ENCODE results near the gene TMEM213. TPM values are rescaled to one million over a fixed set of nuclear protein-coding genes. Genes with fewer than 3 reads are reported as not detected.

Gene TMEM213, protein sequence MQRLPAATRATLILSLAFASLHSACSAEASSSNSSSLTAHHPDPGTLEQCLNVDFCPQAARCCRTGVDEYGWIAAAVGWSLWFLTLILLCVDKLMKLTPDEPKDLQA
- not detected in 2 replicates for total RNA-seq (ENCODE audit: low replicate concordance)

DNA sequence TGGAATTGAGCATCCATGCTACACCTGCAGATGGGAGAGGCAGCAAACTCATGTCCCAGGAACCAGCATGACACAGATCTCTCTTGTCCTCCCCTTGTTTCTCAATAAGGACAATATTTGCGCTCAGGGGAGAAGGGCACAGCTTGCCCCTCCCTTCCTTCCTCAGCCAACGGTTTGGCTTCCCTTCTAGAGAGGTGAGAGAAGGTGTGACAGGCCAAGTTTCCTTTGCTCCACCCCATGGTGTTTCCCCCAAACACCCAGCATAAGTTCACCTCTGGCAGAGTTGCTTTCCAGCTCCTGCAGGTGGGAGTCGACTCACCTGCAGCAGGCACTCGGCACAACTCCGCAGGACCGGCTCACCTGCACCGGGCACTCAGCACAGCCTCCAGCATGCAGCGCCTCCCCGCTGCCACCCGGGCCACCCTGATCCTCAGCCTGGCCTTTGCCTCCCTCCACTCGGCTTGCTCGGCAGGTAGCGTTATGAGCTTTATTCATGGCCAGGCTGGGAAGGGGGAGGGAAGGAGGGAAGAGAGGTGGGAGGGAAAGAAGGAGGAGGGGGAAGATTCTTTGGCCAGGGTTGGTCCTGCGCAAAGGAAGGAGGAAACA is at the start of gene TMEM213, which contains the start of gene ATP6V0A4:
Gene TMEM213 (plus strand): TSS at position 280 of the 606 bp plus-strand sequence. CDS start 111 bp downstream, at position 391.
Gene ATP6V0A4 (minus strand): TSS at position 482 of the 606 bp plus-strand sequence. CDS start 26,949 bp downstream, outside the sequence.
- no peaks in the 10 kb centered on the region for H3K79me2 ChIP-seq (ENCODE audit: low read depth)
- peaks cover 8% of the 10 kb centered on the region for H3K27me3 ChIP-seq
- peak within 1 kb of the TSS; percentile 55 for H3K4me3 Mint-ChIP-seq
- peak within 1 kb of the TSS; percentile 34 for H3K4me3 ChIP-seq
- TF ChIP-seq EZH2 (IDR thresholded peaks at IDR 0.05) (no peak), EZH2phosphoT487 (IDR thresholded peaks at IDR 0.05) (no peak)
- TF ChIP-seq, protein P1, sequence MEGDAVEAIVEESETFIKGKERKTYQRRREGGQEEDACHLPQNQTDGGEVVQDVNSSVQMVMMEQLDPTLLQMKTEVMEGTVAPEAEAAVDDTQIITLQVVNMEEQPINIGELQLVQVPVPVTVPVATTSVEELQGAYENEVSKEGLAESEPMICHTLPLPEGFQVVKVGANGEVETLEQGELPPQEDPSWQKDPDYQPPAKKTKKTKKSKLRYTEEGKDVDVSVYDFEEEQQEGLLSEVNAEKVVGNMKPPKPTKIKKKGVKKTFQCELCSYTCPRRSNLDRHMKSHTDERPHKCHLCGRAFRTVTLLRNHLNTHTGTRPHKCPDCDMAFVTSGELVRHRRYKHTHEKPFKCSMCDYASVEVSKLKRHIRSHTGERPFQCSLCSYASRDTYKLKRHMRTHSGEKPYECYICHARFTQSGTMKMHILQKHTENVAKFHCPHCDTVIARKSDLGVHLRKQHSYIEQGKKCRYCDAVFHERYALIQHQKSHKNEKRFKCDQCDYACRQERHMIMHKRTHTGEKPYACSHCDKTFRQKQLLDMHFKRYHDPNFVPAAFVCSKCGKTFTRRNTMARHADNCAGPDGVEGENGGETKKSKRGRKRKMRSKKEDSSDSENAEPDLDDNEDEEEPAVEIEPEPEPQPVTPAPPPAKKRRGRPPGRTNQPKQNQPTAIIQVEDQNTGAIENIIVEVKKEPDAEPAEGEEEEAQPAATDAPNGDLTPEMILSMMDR (IDR thresholded peaks at IDR 0.05) = no peak
- H3F3A ChIP-seq (ENCODE audit: low read depth) = no peaks in the 10 kb centered on the region
- peak; percentile 56 for DNase-seq (ENCODE audit: low spot score)
- H3K27ac Mint-ChIP-seq = no peak within 1 kb of the TSS
- peak within 1 kb of the TSS; percentile 71 for H3K4me2 ChIP-seq
- no peaks in the 10 kb centered on the region for H4K20me1 ChIP-seq (ENCODE audit: low read depth)
- H3K36me3 ChIP-seq = no peaks in the 10 kb centered on the region
- H3K27me3 Mint-ChIP-seq (ENCODE audit: insufficient read depth, low read depth) = peaks cover 5% of the 10 kb centered on the region
- H3K9ac ChIP-seq = no peak within 1 kb of the TSS
- H3K4me1 Mint-ChIP-seq = peaks cover 11% of the 10 kb centered on the region
- H3K36me3 Mint-ChIP-seq = no peaks in the 10 kb centered on the region
- no peaks in the 10 kb centered on the region for H3K9me3 ChIP-seq (ENCODE audit: low read depth)
- H3K4me1 ChIP-seq = no peaks in the 10 kb centered on the region
- H3K27ac ChIP-seq = no peak within 1 kb of the TSS
- no peaks in the 10 kb centered on the region for H3K9me3 Mint-ChIP-seq
- peak within 1 kb of the TSS; percentile 93 for H2AFZ ChIP-seq (replicated peaks)

DNA sequence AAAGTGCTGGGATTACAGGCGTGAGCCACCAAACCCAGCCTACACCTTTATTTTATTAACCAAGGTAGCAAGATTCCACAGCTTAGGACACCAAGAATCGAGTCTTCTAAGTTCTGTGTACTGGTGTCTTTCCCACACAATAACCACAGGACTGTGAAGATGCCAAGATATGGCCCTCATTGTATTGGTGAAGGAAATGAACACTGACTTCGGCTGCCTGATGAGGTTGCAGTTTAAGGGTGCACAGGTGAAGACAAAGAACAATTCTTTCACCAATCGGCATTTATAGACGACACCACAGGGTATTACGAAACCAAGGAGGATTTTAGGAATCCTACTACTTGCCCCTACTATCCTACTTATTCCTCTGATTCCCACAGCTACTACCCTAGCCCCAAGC is 49.1 kb upstream of the TMEM213 start:
- Histone ChIP-seq H3K4me1 (peaks cover 10% of the 10 kb centered on the region), H2AFZ (replicated peaks) (no peak overlapping the region), H3K27ac (no peak overlapping the region), H3K36me3 (no peaks in the 10 kb centered on the region), H3K9ac (no peak overlapping the region), H3K79me2 (ENCODE audit: low read depth) (no peaks in the 10 kb centered on the region), H4K20me1 (ENCODE audit: low read depth) (no peaks in the 10 kb centered on the region), H3K4me2 (no peak overlapping the region), H3K27me3 (no peaks in the 10 kb centered on the region), H3K9me3 (ENCODE audit: low read depth) (no peaks in the 10 kb centered on the region), H3K4me3 (no peak overlapping the region), H3F3A (ENCODE audit: low read depth) (peaks cover 7% of the 10 kb centered on the region)
- H3K4me3 Mint-ChIP-seq = no peak overlapping the region
- no peaks in the 10 kb centered on the region for H3K36me3 Mint-ChIP-seq
- H3K27ac Mint-ChIP-seq = no peak overlapping the region
- H3K27me3 Mint-ChIP-seq (ENCODE audit: insufficient read depth, low read depth) = peaks cover 19% of the 10 kb centered on the region
- H3K4me1 Mint-ChIP-seq = peaks cover 29% of the 10 kb centered on the region
- DNase-seq (ENCODE audit: low spot score) = no peak
- peaks cover 4% of the 10 kb centered on the region for H3K9me3 Mint-ChIP-seq
- TF ChIP-seq, protein P1 (IDR thresholded peaks at IDR 0.05) = no peak
- no peak for TF ChIP-seq EZH2 (IDR thresholded peaks at IDR 0.05)
- no peak for TF ChIP-seq EZH2phosphoT487 (IDR thresholded peaks at IDR 0.05)

DNA sequence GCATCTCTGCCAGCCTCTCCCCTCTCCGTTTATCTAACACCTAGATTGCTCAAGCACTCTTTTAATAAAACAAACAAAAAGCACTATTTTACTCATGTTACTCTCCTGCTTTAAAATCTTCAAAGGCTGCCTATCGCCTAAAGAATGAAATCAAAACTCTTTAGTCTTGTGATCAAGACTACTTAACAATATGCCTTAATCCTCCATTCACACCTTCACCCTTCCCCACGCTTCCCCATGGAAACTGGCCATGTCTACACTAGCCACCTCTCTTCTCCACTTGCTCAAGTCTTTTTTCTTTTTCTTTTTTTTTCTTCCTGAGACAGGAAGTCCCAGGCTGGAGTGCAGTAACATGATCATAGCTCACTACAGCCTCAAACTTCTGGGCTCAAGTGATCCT is 47.8 kb upstream of the TMEM213 start:
- Mint-ChIP-seq H3K4me3 (no peak overlapping the region), H3K4me1 (peaks cover 32% of the 10 kb centered on the region), H3K9me3 (peaks cover 4% of the 10 kb centered on the region), H3K27me3 (ENCODE audit: insufficient read depth, low read depth) (peaks cover 16% of the 10 kb centered on the region), H3K27ac (no peak overlapping the region), H3K36me3 (no peaks in the 10 kb centered on the region)
- Histone ChIP-seq H3F3A (ENCODE audit: low read depth) (peaks cover 7% of the 10 kb centered on the region), H3K79me2 (ENCODE audit: low read depth) (no peaks in the 10 kb centered on the region), H3K4me1 (peaks cover 13% of the 10 kb centered on the region), H3K27me3 (no peaks in the 10 kb centered on the region), H3K36me3 (no peaks in the 10 kb centered on the region), H4K20me1 (ENCODE audit: low read depth) (no peaks in the 10 kb centered on the region), H3K27ac (no peak overlapping the region), H3K4me3 (no peak overlapping the region), H2AFZ (replicated peaks) (peak overlapping the region; percentile 37), H3K4me2 (no peak overlapping the region), H3K9ac (no peak overlapping the region), H3K9me3 (ENCODE audit: low read depth) (no peaks in the 10 kb centered on the region)
- DNase-seq (ENCODE audit: low spot score) = no peak
- TF ChIP-seq EZH2 (IDR thresholded peaks at IDR 0.05) (no peak), EZH2phosphoT487 (IDR thresholded peaks at IDR 0.05) (no peak)

DNA sequence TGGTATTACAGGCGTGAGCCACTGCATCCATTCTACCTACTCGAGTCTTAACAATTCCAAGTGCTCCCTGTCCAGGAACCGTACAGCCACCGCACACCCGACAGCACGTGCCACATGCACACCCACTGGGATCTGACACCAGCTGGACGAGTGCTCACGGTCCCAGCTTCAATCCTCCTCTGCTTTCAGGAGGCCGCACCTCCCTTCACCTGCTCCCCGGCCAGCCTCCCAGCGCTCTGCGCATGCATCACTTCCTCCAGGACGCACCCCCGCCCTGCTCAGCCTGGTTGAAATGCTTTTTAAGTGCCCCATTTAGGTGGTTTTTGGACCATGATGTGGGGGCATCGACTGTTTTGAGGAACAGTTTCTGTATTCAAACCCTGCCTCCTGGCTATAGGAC is 47.3 kb upstream of the TMEM213 start:
- TF ChIP-seq, protein P1 (IDR thresholded peaks at IDR 0.05) = no peak
- TF ChIP-seq EZH2 (IDR thresholded peaks at IDR 0.05) = no peak
- no peak for TF ChIP-seq EZH2phosphoT487 (IDR thresholded peaks at IDR 0.05)
- Histone ChIP-seq H3K4me1 (peaks cover 18% of the 10 kb centered on the region), H2AFZ (replicated peaks) (no peak overlapping the region), H3K27me3 (no peaks in the 10 kb centered on the region), H3K79me2 (ENCODE audit: low read depth) (no peaks in the 10 kb centered on the region), H3K4me2 (no peak overlapping the region), H3K9me3 (ENCODE audit: low read depth) (no peaks in the 10 kb centered on the region), H4K20me1 (ENCODE audit: low read depth) (no peaks in the 10 kb centered on the region), H3K4me3 (no peak overlapping the region), H3K9ac (no peak overlapping the region), H3K36me3 (no peaks in the 10 kb centered on the region), H3K27ac (no peak overlapping the region), H3F3A (ENCODE audit: low read depth) (peaks cover 7% of the 10 kb centered on the region)
- Mint-ChIP-seq H3K27ac (peak overlapping the region; percentile 84), H3K27me3 (ENCODE audit: insufficient read depth, low read depth) (peaks cover 15% of the 10 kb centered on the region), H3K4me3 (peak overlapping the region; percentile 71), H3K36me3 (no peaks in the 10 kb centered on the region), H3K9me3 (peaks cover 4% of the 10 kb centered on the region), H3K4me1 (peaks cover 38% of the 10 kb centered on the region)
- DNase-seq (ENCODE audit: low spot score) = no peak

All from neural progenitor cell (in vitro differentiated cells).